ENCODE data around the gene CYP11A1.

The CYP11A1 gene

GRCh38 chr15:74347757-74348250, 19.6 kb downstream of the CYP11A1 start:
- no peak for DNase-seq (ENCODE audit: low read depth)

GRCh38 chr15:74345051-74345450, 22.4 kb downstream of the CYP11A1 start:
- DNase-seq (ENCODE audit: low read depth) = no peak

- no peak for DNase-seq (ENCODE audit: low read depth)
Measured at GRCh38 chr15:74343797-74344127, 23.7 kb downstream of the CYP11A1 start.

GRCh38 chr15:74343127-74343796, 24.2 kb downstream of the CYP11A1 start:
- no peak for DNase-seq (ENCODE audit: low read depth)

GRCh38 chr15:74340150-74340549, 27.3 kb downstream of the CYP11A1 start:
- no peak for DNase-seq (ENCODE audit: low read depth)

- DNase-seq (ENCODE audit: low read depth) = no peak
Measured at GRCh38 chr15:74339371-74339770, 28.1 kb downstream of the CYP11A1 start.

- DNase-seq (ENCODE audit: low read depth) = no peak
Measured at GRCh38 chr15:74338676-74339075, 28.8 kb downstream of the CYP11A1 start.

- DNase-seq (ENCODE audit: low read depth) = no peak
Measured at GRCh38 chr15:74337607-74338211, 29.7 kb downstream of the CYP11A1 start.

- DNase-seq (ENCODE audit: low read depth) = no peak
Measured at GRCh38 chr15:74337146-74337545, 30.3 kb downstream of the CYP11A1 start.

GRCh38 chr15:74336061-74337005, 31.1 kb downstream of the CYP11A1 start:
- DNase-seq (ENCODE audit: low read depth) = no peak

GRCh38 chr15:74335396-74335795, 32.0 kb downstream of the CYP11A1 start:
- DNase-seq (ENCODE audit: low read depth) = no peak

GRCh38 chr15:74334127-74334526, 33.3 kb downstream of the CYP11A1 start:
- no peak for DNase-seq (ENCODE audit: low read depth)

- no peak for DNase-seq (ENCODE audit: low read depth)
Measured at GRCh38 chr15:74333662-74334061, 33.8 kb downstream of the CYP11A1 start.

GRCh38 chr15:74333093-74333492, 34.4 kb downstream of the CYP11A1 start:
- no peak for DNase-seq (ENCODE audit: low read depth)

- DNase-seq (ENCODE audit: low read depth) = no peak
Measured at GRCh38 chr15:74332611-74333010, 34.8 kb downstream of the CYP11A1 start.

- no peak for DNase-seq (ENCODE audit: low read depth)
Measured at GRCh38 chr15:74332011-74332410, 35.4 kb downstream of the CYP11A1 start.

- DNase-seq (ENCODE audit: low read depth) = no peak
Measured at GRCh38 chr15:74330861-74331408, 36.5 kb downstream of the CYP11A1 start.

GRCh38 chr15:74328331-74329056, 39.0 kb downstream of the CYP11A1 start:
- DNase-seq (ENCODE audit: low read depth) = no peak

- no peak for DNase-seq (ENCODE audit: low read depth)
Measured at GRCh38 chr15:74327756-74328155, 39.7 kb downstream of the CYP11A1 start.

GRCh38 chr15:74326746-74327145, 40.7 kb downstream of the CYP11A1 start:
- DNase-seq (ENCODE audit: low read depth) = no peak

GRCh38 chr15:74324714-74325113, 42.7 kb downstream of the CYP11A1 start:
- no peak for DNase-seq (ENCODE audit: low read depth)

Measured in GM04504 (cell line).